Uterus (tissue), 4 donors: ENCODE results near the gene LRRC3C. TPM values are rescaled to one million over a fixed set of nuclear protein-coding genes. Genes with fewer than 3 reads are reported as not detected.

Experiments
- DNase-seq, 2 donors: peaks; one replicate each; pipeline ENCODE4 v3.0.0-alpha.2; 2019 to 2020
- H3K27ac ChIP-seq, 2 donors: fragments of 200-600 bp; sonication (generic); 1 replicate in 1 of 2; 2 replicates in 1 of 2; pipeline ENCODE4 v1.5.1; 2016 to 2018
- H3K27me3 ChIP-seq, 2 donors: fragments of 200-600 bp; sonication (generic); one replicate each; pipeline ENCODE4 v1.5.1; 2018 to 2019; ENCODE audit warnings: control low read depth in 1 of 2
- H3K36me3 ChIP-seq, 2 donors: fragments of 200-600 bp; sonication (generic); one replicate each; pipeline ENCODE4 v1.5.1; 2019; ENCODE audit warnings: control low read depth in 1 of 2
- H3K4me1 ChIP-seq, 2 donors: fragments of 200-600 bp; sonication (generic); one replicate each; pipeline ENCODE4 v1.5.1; 2018 to 2019; ENCODE audit warnings: control low read depth in 1 of 2
- H3K4me3 ChIP-seq, 2 donors: fragments of 200-600 bp; sonication (generic); 1 replicate in 1 of 2; 2 replicates in 1 of 2; pipeline ENCODE4 v1.5.1; 2018 to 2019; ENCODE audit warnings: mild to moderate bottlenecking in 1 of 2
- H3K9me3 ChIP-seq, 2 donors: fragments of 200-600 bp; sonication (generic); one replicate each; pipeline ENCODE4 v1.5.1; 2019; ENCODE audit warnings: control low read depth in 1 of 2
- POLR2A ChIP-seq, 2 donors: fragments of 450-650 bp; IDR thresholded peaks; one replicate each; pipeline ENCODE4 v1.6.1; 2016; ENCODE audit warnings: antibody characterized with exemption in 2 of 2, mild to moderate bottlenecking in 1 of 2, moderate library complexity in 1 of 2
- intact Hi-C: fragments of 100-400 bp; cut with DNase I; formaldehyde crosslinking; loops from one replicate; pipeline ENCODE4 v1.15.1; 2023; ENCODE audit warnings: low total_unique reads
- total RNA-seq, 4 donors: library from RNA; depleted of rRNA in 3 of 4; stranded (reverse); fragments of >200 nt in 3 of 4; gene quantifications; one replicate each; pipeline versions ENCODE4 v1.1.0 to v1.2.4, GENCODE V29; 2014 to 2023
- TF ChIP-seq, protein P1 (sequence below), 4 experiments: fragments of 200-600 bp in 2 of 4; fragments of 450-650 bp in 2 of 4; sonication (generic) in 2 of 4; IDR thresholded peaks; one replicate each; pipeline ENCODE4 v1.5.1; 2016 to 2019; ENCODE audit warnings: antibody characterized with exemption in 4 of 4, mild to moderate bottlenecking in 2 of 4, moderate library complexity in 1 of 4
- donor health status: DM: yes; HTN: yes; CAD: no.

Gene LRRC3C
- total RNA-seq, 4 donors from 2014 or later: 0.52 TPM; not detected in 3

GRCh38 chr17:39955726-39956225, 28.2 kb downstream of the LRRC3C start:
- DNase-seq: no peak
- no peak for TF ChIP-seq POLR2A (IDR thresholded peaks at IDR 0.05)
- TF ChIP-seq, protein P1, sequence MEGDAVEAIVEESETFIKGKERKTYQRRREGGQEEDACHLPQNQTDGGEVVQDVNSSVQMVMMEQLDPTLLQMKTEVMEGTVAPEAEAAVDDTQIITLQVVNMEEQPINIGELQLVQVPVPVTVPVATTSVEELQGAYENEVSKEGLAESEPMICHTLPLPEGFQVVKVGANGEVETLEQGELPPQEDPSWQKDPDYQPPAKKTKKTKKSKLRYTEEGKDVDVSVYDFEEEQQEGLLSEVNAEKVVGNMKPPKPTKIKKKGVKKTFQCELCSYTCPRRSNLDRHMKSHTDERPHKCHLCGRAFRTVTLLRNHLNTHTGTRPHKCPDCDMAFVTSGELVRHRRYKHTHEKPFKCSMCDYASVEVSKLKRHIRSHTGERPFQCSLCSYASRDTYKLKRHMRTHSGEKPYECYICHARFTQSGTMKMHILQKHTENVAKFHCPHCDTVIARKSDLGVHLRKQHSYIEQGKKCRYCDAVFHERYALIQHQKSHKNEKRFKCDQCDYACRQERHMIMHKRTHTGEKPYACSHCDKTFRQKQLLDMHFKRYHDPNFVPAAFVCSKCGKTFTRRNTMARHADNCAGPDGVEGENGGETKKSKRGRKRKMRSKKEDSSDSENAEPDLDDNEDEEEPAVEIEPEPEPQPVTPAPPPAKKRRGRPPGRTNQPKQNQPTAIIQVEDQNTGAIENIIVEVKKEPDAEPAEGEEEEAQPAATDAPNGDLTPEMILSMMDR (IDR thresholded peaks at IDR 0.05): no peak
- Histone ChIP-seq H3K9me3 (no peaks in the 10 kb centered on the region), H3K27ac (no peak overlapping the region), H3K27me3 (no peaks in the 10 kb centered on the region), H3K4me3 (no peak overlapping the region), H3K4me1 (peaks cover 0 to 5% of the 10 kb centered on the region in 2 donors), H3K36me3 (no peaks in the 10 kb centered on the region)
- intact Hi-C loops: no loop called here

- Histone ChIP-seq H3K4me1 (no peaks in the 10 kb centered on the region), H3K27me3 (no peaks in the 10 kb centered on the region), H3K36me3 (no peaks in the 10 kb centered on the region), H3K4me3 (no peak overlapping the region), H3K9me3 (no peaks in the 10 kb centered on the region), H3K27ac (no peak overlapping the region)
- TF ChIP-seq POLR2A (IDR thresholded peaks at IDR 0.05): no peak
- TF ChIP-seq, protein P1 (IDR thresholded peaks at IDR 0.05): no peak
- intact Hi-C loops: no loop called here
- DNase-seq: no peak
Observed at GRCh38 chr17:39960524-39961041, 33.1 kb downstream of the LRRC3C start.

DNA sequence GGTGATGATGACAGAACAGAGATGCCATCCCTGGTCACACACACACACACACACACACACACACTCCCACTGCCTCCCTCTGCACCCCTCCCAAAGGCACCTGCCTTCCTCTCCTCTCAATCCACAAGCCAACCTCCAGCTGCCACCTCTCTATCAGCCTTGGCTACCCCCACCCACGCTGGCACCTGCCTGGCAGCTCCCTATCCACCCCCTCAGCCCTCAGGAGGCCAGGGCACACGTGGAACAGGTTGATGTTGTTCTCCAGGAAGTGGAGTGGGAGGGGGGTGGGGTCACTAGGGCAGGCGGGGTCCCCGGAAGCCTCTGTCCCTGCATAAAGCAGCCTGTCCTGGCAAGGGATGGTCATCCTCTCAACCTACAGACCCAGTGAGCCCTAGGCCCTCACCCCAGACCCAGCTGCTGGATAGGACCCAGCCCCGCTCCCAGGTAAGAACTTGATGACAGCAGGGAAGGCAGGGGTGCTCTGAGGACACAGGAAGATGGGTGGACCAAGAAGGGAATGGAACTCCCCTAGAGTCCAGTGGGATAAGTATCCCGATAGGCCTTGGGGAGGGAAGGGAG, 35.2 kb downstream of the LRRC3C start, which contains the start of gene GSDMA:
TSS of gene GSDMA (plus strand) at position 363 of the 579 bp plus-strand sequence. CDS start 2,684 bp downstream, outside the sequence.
- Histone ChIP-seq H3K27me3 (no peaks in the 10 kb centered on the region), H3K4me3 (no peak within 1 kb of the TSS), H3K4me1 (no peaks in the 10 kb centered on the region), H3K36me3 (no peaks in the 10 kb centered on the region), H3K9me3 (no peaks in the 10 kb centered on the region), H3K27ac (no peak within 1 kb of the TSS)
- TF ChIP-seq, protein P1 (IDR thresholded peaks at IDR 0.05): no peak
- TF ChIP-seq POLR2A (IDR thresholded peaks at IDR 0.05): no peak
- intact Hi-C loops: no loop called here
- DNase-seq: no peak

GRCh38 chr17:39963829-39964228, 36.3 kb downstream of the LRRC3C start:
- Histone ChIP-seq H3K36me3 (no peaks in the 10 kb centered on the region), H3K9me3 (no peaks in the 10 kb centered on the region), H3K4me1 (no peaks in the 10 kb centered on the region), H3K4me3 (no peak overlapping the region), H3K27me3 (no peaks in the 10 kb centered on the region), H3K27ac (no peak overlapping the region)
- no peak for DNase-seq
- no peak for TF ChIP-seq POLR2A (IDR thresholded peaks at IDR 0.05)
- TF ChIP-seq, protein P1 (IDR thresholded peaks at IDR 0.05): no peak
- intact Hi-C loops: no loop called here

- TF ChIP-seq POLR2A (IDR thresholded peaks at IDR 0.05): no peak
- TF ChIP-seq, protein P1 (IDR thresholded peaks at IDR 0.05): no peak
- no peaks in the 10 kb centered on the region for H3K4me1 ChIP-seq
- DNase-seq: no peak
- no peaks in the 10 kb centered on the region for H3K36me3 ChIP-seq
- no peak overlapping the region for H3K4me3 ChIP-seq
- H3K27ac ChIP-seq: no peak overlapping the region
- no peaks in the 10 kb centered on the region for H3K9me3 ChIP-seq
- no peaks in the 10 kb centered on the region for H3K27me3 ChIP-seq
- intact Hi-C loops: no loop called here
Observed at GRCh38 chr17:39965017-39965699, 37.6 kb downstream of the LRRC3C start.
